Measurements from ENCODE around the gene PARD6G.

The PARD6G gene

DNA sequence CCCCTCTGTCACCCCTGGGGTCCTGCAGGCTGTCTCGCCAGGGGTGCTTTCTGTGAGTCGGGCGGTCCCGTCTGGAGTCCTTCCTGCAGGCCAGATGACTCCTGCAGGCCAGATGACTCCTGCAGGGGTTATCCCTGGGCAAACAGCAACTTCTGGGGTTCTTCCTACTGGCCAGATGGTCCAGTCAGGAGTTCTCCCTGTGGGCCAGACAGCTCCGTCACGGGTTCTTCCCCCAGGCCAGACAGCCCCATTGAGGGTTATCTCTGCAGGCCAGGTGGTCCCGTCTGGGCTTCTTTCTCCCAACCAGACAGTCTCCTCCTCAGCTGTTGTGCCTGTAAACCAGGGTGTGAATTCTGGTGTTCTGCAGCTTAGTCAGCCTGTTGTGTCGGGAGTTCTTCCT, 110.6 kb downstream of the PARD6G start:
- TF ChIP-seq, protein P1, sequence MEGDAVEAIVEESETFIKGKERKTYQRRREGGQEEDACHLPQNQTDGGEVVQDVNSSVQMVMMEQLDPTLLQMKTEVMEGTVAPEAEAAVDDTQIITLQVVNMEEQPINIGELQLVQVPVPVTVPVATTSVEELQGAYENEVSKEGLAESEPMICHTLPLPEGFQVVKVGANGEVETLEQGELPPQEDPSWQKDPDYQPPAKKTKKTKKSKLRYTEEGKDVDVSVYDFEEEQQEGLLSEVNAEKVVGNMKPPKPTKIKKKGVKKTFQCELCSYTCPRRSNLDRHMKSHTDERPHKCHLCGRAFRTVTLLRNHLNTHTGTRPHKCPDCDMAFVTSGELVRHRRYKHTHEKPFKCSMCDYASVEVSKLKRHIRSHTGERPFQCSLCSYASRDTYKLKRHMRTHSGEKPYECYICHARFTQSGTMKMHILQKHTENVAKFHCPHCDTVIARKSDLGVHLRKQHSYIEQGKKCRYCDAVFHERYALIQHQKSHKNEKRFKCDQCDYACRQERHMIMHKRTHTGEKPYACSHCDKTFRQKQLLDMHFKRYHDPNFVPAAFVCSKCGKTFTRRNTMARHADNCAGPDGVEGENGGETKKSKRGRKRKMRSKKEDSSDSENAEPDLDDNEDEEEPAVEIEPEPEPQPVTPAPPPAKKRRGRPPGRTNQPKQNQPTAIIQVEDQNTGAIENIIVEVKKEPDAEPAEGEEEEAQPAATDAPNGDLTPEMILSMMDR (IDR thresholded peaks at IDR 0.05), result no peak
- Histone ChIP-seq H3K9me3 (no peaks in the 10 kb centered on the region), H3K36me3 (peaks cover 56 to 59% (median 56%) of the 10 kb centered on the region in 3 donors), H3K4me3 (no peak overlapping the region), H3K27me3 (no peaks in the 10 kb centered on the region), H3K4me1 (no peaks in the 10 kb centered on the region), H3K27ac (no peak overlapping the region)
- intact Hi-C loops (cut with DNase I; ENCODE audit: low total_unique reads), result no loop called here
- DNase-seq, result no peak

DNA sequence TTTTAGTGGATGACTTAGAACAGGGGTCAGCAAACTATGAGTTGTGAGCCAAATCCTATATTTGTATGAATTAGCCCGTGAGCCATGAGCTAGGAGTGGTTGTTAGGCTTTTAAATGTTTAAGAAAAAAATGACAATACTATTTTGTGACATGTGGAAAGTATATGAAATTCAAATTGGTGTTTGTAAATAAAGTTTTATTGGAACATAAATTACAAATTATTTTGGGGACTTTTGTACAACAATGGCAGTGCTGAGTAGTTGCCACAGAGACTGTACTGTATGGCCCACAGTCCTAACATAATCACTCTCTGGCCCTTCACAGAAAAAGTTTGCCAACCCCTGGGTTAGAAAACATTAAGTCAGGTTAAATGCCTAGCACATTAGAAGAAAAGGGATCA, 112.2 kb downstream of the PARD6G start:
- no peaks in the 10 kb centered on the region for H3K27me3 ChIP-seq
- H3K36me3 ChIP-seq, result peaks cover 55 to 56% (median 55%) of the 10 kb centered on the region in 3 donors
- no peak overlapping the region for H3K4me3 ChIP-seq
- TF ChIP-seq, protein P1 (IDR thresholded peaks at IDR 0.05), result no peak
- H3K27ac ChIP-seq, result no peak overlapping the region
- no peaks in the 10 kb centered on the region for H3K9me3 ChIP-seq
- intact Hi-C loops (cut with DNase I; ENCODE audit: low total_unique reads), result no loop called here
- DNase-seq, result no peak
- H3K4me1 ChIP-seq, result no peaks in the 10 kb centered on the region

DNA sequence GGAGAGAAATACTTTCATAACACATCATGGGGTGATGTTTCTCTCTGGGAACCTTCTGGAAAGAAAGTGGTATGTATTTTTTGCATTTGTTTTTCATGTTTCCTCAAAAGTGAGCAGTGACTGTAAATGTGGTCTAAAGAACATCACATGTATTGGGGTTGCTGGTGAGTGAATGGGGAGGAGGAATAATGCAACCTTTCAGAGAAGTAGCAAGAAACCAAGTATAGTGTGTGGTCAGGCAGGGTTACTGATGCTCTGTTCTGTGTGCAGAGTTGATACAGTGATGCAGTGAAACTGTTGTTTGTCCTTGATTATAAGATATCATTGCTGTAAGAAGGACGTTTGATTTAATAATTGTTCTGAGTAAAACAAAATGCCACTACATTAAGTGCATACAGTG, 114.2 kb downstream of the PARD6G start:
- Histone ChIP-seq H3K9me3 (no peaks in the 10 kb centered on the region), H3K27ac (no peak overlapping the region), H3K4me3 (no peak overlapping the region), H3K4me1 (no peaks in the 10 kb centered on the region), H3K27me3 (no peaks in the 10 kb centered on the region), H3K36me3 (peaks cover 42 to 44% (median 44%) of the 10 kb centered on the region in 3 donors)
- TF ChIP-seq, protein P1 (IDR thresholded peaks at IDR 0.05), result no peak
- DNase-seq, result no peak
- intact Hi-C loops (cut with DNase I; ENCODE audit: low total_unique reads), result no loop called here

DNA sequence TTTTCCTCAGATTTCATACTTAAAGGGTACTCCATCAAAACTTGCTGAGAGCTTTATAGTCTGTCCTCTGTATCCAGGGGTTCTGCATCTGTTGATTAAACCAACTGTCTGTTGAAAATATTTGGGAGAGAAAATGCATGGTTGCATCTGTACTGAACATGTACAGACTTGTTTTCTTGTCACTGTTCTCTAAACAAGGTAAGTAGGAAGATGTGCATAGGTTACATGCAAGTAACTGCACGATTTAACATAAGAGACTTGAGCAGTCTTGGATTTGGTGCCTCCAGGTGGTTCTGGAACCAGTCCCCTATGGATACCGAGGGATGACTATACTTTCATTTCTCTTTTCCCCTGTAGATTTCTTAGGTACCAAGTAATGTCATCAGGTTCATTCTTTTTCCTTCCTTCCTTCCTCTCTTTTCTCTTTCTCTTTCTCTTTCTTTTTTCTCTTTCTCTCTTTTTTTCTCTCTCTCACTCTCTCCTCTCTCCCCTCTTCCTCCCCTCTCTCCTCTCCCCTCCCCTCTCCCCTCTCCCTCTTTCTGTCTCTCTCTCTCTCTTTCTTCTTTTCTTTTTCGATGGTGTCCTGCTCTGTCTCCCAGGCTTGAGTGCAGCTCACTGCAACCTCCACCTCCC, 115.0 kb downstream of the PARD6G start:
- TF ChIP-seq, protein P1 (IDR thresholded peaks at IDR 0.05), result no peak
- no peak for DNase-seq
- Histone ChIP-seq H3K27ac (no peak overlapping the region), H3K4me3 (no peak overlapping the region), H3K9me3 (no peaks in the 10 kb centered on the region), H3K27me3 (no peaks in the 10 kb centered on the region), H3K4me1 (no peaks in the 10 kb centered on the region), H3K36me3 (peaks cover 34 to 36% (median 36%) of the 10 kb centered on the region in 3 donors)
- intact Hi-C loops (cut with DNase I; ENCODE audit: low total_unique reads), result no loop called here

DNA sequence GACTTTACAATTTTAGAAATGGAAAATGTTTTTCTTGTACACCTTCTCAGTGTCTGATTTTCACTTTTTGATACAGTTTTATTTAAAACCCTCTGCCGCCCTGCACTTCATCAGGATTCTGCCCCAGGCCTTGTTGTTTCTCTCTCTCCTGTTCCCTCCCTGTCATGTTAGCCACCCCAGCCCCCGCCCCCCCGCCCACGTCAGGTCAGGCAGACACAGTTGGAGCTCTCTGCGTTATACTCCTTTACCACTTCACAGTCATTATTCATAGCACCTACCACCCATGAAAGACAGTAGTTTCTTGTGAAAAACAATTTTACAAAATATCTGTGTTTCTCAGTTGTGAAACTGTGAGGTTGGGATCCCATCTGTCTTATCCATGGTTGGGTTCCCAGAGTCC, 116.8 kb downstream of the PARD6G start:
- H3K4me1 ChIP-seq, result no peaks in the 10 kb centered on the region
- no peak for DNase-seq
- TF ChIP-seq, protein P1 (IDR thresholded peaks at IDR 0.05), result no peak
- H3K36me3 ChIP-seq, result peaks cover 16 to 19% (median 18%) of the 10 kb centered on the region in 3 donors
- no peaks in the 10 kb centered on the region for H3K27me3 ChIP-seq
- H3K4me3 ChIP-seq, result no peak overlapping the region
- no peak overlapping the region for H3K27ac ChIP-seq
- no peaks in the 10 kb centered on the region for H3K9me3 ChIP-seq
- intact Hi-C loops (cut with DNase I; ENCODE audit: low total_unique reads), result no loop called here

All from tibial artery (tissue), 4 donors.